Vagina (tissue), 2 donors: ENCODE results near the gene NPHP1.

Experiments
- POLR2A ChIP-seq, 2 donors: fragments of 450-650 bp; IDR thresholded peaks; one replicate each; pipeline ENCODE4 v1.6.1; 2017; ENCODE audit warnings: antibody characterized with exemption in 2 of 2, mild to moderate bottlenecking in 2 of 2, moderate library complexity in 2 of 2
- POLR2AphosphoS5 ChIP-seq, 2 donors: sonication (generic); formaldehyde crosslinking; IDR thresholded peaks; one replicate each; pipeline ENCODE4 v1.9.0; 2017; ENCODE audit warnings: antibody characterized with exemption in 2 of 2, mild to moderate bottlenecking in 2 of 2, low read depth in 1 of 2; ENCODE audit not compliant: insufficient read depth in 1 of 2
- TF ChIP-seq, protein P1 (sequence below), 3 experiments: fragments of 450-650 bp in 2 of 3; fragments of 200-600 bp in 1 of 3; sonication (generic) in 1 of 3; IDR thresholded peaks; one replicate each; pipeline ENCODE4 v1.5.1; 2017 to 2019; ENCODE audit warnings: antibody characterized with exemption in 3 of 3, mild to moderate bottlenecking in 2 of 3, moderate library complexity in 2 of 3

DNA sequence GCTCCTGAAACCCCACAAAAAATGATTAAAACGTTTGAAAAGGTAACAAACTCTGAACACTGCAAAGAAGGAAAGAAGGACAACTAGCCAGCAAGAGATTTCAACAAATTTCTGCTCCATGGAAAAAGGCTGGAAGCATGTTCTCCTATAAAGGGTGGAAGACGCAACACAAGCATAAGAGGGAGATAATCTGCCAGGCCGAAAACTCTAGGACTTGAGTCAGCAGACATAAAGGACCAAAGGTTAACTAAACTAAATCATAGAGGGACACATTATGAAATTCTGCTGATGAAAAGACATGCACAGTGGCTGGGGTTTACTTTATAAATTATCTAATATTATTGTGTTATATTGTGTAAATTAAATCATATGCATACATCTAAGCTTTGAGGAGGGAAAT lies 6.8 kb downstream of the NPHP1 start:
- TF ChIP-seq, protein P1, sequence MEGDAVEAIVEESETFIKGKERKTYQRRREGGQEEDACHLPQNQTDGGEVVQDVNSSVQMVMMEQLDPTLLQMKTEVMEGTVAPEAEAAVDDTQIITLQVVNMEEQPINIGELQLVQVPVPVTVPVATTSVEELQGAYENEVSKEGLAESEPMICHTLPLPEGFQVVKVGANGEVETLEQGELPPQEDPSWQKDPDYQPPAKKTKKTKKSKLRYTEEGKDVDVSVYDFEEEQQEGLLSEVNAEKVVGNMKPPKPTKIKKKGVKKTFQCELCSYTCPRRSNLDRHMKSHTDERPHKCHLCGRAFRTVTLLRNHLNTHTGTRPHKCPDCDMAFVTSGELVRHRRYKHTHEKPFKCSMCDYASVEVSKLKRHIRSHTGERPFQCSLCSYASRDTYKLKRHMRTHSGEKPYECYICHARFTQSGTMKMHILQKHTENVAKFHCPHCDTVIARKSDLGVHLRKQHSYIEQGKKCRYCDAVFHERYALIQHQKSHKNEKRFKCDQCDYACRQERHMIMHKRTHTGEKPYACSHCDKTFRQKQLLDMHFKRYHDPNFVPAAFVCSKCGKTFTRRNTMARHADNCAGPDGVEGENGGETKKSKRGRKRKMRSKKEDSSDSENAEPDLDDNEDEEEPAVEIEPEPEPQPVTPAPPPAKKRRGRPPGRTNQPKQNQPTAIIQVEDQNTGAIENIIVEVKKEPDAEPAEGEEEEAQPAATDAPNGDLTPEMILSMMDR (IDR thresholded peaks at IDR 0.05), result no peak
- TF ChIP-seq POLR2AphosphoS5 (IDR thresholded peaks at IDR 0.05; ENCODE audit: insufficient read depth in 1 of 2, low read depth in 1 of 2) (no peak), POLR2A (IDR thresholded peaks at IDR 0.05) (no peak)
